Cortex of kidney (tissue), 1 donor: Measurements from ENCODE around the gene LRRC4C.

ENCODE experiments used
- DNase-seq: peaks from one replicate; lab custom pipeline; 2025; lab: John Stamatoyannopoulos, UW

LRRC4C gene

DNA sequence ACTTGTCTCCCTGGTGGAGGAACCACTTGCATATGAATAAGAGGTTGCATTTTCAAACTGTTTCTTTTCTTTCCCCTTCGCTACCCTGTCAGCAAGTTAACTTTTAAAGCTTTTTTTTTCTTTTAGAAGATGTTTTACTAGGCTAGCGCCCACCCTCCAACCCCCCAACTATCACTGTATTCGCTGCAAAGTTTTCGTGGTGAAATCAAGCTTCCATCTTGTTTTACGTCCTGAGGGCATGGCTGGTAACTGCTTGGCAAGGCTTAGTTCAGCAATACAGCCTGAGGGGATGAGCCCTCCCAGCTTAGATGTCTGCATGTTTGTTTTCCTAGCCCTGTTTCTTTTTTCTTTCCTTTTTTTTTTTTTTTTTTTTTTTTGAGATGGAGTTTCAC is 1359.3 kb downstream of the LRRC4C start:
- no peak for DNase-seq

DNA sequence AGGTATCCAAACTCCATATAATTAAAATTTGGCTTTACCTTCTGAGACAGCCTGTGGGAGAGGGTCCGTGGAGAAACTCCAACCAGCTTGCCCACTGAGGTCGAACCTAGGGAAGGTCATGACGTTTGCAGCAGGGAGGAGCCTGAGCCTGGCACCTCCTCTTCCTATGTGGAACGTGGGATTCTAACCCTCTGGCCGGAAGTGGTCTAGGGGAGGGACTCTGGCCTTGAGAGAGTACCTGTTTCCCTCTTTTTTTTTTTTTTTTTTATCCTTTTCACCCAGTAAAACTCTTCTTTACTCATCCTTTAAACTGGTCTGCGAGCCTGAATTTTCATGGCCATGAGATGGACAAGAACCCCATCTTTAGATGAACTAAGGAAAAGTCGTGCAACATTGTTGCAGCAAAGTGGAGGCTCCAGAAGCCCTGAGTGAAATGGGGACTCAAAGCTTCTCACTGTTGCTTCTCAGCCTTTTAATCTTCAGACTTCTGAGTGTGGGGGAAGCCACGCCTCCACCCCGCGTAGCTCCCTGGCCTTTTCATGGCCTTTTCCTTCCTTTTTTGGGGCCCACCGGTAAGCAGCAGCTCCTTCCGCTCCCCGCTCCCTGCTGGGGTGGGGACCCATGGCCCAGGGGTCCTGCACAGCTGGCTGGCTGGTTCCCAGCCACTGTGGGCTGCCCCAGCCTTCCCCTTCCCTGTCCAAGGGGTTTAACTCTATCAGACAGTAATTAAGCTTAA is 1359.9 kb downstream of the LRRC4C start:
- no peak for DNase-seq

DNA sequence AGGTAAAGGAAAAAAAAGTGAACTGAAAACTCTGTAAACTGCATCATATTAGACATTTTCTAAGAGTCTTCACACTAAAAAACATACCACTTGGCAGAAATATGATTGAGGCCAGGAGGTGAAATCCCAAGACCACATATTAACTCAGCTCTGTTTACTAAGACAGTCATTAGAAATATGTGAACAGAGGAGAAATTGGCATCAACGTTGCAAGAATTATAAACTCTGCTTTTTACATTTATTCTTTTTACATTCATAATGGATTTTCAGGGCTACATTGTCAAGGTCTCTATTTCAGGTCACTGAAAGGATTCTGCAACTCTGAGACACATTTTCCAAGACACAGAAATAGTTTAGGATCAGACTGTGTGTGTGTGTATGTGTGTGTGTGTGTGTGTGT is 1364.0 kb downstream of the LRRC4C start:
- no peak for DNase-seq

DNA sequence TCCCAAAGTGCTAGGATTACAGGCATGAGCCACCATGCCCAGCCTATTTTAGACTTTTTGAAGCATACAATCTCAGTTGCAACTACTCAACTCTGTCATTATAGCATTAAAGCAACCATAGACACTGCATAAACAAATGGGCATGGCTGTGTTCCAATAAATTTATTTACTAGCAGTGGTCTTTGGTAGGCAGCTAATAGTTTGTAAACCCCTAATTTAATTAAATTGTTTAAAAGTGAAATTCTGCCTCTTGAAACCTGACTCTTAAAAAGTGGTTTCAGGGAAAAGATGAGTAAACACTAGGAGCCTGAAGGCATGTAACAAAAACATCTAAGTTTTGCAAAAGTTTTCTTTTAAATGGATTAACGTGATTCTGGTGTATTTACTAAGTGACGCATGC is 1364.5 kb downstream of the LRRC4C start:
- no peak for DNase-seq

DNA sequence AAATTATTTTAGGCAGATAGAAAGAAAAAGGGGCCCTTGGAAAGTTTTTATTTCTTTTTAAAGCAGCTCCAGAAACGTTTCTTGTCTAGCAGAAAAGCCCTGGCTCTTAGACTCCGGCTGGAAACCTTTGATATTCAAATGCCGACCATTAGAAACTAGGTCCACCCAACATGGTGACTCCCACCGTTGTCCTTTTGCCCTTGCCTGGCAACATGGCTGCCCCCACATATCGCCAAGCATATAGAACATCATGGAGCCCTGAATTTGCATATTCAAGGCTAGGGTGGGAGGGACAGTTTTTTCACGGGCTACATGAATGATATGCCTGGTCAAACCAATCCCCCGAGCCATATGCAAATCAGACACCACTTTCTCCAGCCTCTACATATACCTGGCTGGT is 1379.0 kb downstream of the LRRC4C start:
- DNase-seq = no peak
